Measurements from ENCODE around the gene KDM4B. TPM values are rescaled to one million over a fixed set of nuclear protein-coding genes. Genes with fewer than 3 reads are reported as not detected.

KDM4B gene
- total RNA-seq, 2 donors from 2014 or later = 31.3 to 37.1 TPM

DNA sequence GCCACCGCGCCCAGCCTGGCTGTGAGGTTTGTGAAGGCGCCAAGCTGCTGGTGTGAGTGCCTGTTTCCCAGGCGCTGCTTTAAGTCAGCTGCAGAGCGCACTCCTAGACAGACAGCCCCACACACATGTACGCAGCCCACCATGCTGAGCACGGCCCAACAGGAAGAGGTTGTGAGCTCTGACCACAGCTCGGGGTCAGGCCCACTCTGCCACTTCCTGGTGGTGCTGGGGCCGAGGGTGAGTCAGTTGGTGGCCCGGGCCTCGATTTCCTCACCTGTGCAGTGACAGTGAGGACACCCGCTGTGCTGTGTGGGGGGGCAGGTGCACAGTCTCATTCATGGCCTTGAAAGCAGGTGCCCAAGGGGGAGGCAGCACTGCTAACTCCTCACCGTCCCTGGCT, 106.7 kb downstream of the KDM4B start:
- H3K9me3 Mint-ChIP-seq = no peaks in the 10 kb centered on the region
- H3K4me1 Mint-ChIP-seq (ENCODE audit: low read depth) = peaks cover 4% of the 10 kb centered on the region
- DNase-seq (peak; percentile 8 to 37), ATAC-seq (replicated peaks in 1 of 2) (peak; percentile 40 to 78)
- no peak overlapping the region for H3K27ac Mint-ChIP-seq
- H3K27me3 Mint-ChIP-seq (ENCODE audit: low read depth) = no peaks in the 10 kb centered on the region
- H3K4me3 Mint-ChIP-seq = no peak overlapping the region
- peaks cover 0 to under 1% of the 10 kb centered on the region in 2 donors for H3K36me3 Mint-ChIP-seq (ENCODE audit: insufficient read depth in 2 of 2)

- H3K9me3 Mint-ChIP-seq = no peaks in the 10 kb centered on the region
- no peak overlapping the region for H3K4me3 Mint-ChIP-seq
- no peak for ATAC-seq (replicated peaks in 1 of 2)
- no peak overlapping the region for H3K27ac Mint-ChIP-seq
- H3K36me3 Mint-ChIP-seq (ENCODE audit: insufficient read depth in 2 of 2) = peaks cover 0 to 2% of the 10 kb centered on the region in 2 donors
- no peak for DNase-seq
- H3K27me3 Mint-ChIP-seq (ENCODE audit: low read depth) = no peaks in the 10 kb centered on the region
- H3K4me1 Mint-ChIP-seq (ENCODE audit: low read depth) = peaks cover 4% of the 10 kb centered on the region
Measured at GRCh38 chr19:5076440-5077208, 107.7 kb downstream of the KDM4B start.

DNA sequence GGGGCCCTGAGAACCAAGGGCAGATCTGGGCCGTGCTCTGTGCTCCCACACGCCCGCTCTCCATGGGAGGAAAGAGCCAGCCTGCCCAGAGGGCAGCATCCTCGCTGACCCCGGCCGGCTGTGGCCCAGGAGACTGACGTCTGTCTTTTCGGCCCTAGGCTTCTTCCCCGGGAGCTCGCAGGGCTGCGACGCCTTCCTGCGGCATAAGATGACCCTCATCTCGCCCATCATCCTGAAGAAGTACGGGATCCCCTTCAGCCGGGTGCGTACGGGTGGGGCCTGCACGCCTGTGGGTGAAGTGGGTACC, 108.2 kb downstream of the KDM4B start:
- Mint-ChIP-seq H3K27me3 (ENCODE audit: low read depth) (no peaks in the 10 kb centered on the region), H3K36me3 (ENCODE audit: insufficient read depth in 2 of 2) (peaks cover 0 to 2% of the 10 kb centered on the region in 2 donors), H3K4me3 (no peak overlapping the region), H3K9me3 (no peaks in the 10 kb centered on the region), H3K27ac (no peak overlapping the region), H3K4me1 (ENCODE audit: low read depth) (peaks cover 4% of the 10 kb centered on the region)
- no peak for DNase-seq
- no peak for ATAC-seq (replicated peaks in 1 of 2)

- Mint-ChIP-seq H3K9me3 (no peaks in the 10 kb centered on the region), H3K27ac (no peak overlapping the region), H3K4me3 (no peak overlapping the region), H3K27me3 (ENCODE audit: low read depth) (no peaks in the 10 kb centered on the region), H3K4me1 (ENCODE audit: low read depth) (peaks cover 4% of the 10 kb centered on the region), H3K36me3 (ENCODE audit: insufficient read depth in 2 of 2) (peaks cover 0 to 2% of the 10 kb centered on the region in 2 donors)
- DNase-seq (no peak), ATAC-seq (replicated peaks in 1 of 2) (peak in 1 of 2 donors; percentile 13)
Measured at GRCh38 chr19:5078182-5078581, 109.3 kb downstream of the KDM4B start.

- peaks cover 4% of the 10 kb centered on the region for H3K4me1 Mint-ChIP-seq (ENCODE audit: low read depth)
- H3K27me3 Mint-ChIP-seq (ENCODE audit: low read depth) = no peaks in the 10 kb centered on the region
- H3K27ac Mint-ChIP-seq = no peak overlapping the region
- peaks cover 0 to 2% of the 10 kb centered on the region in 2 donors for H3K36me3 Mint-ChIP-seq (ENCODE audit: insufficient read depth in 2 of 2)
- H3K9me3 Mint-ChIP-seq = no peaks in the 10 kb centered on the region
- ATAC-seq (replicated peaks in 1 of 2) = no peak
- DNase-seq = no peak
- H3K4me3 Mint-ChIP-seq = no peak overlapping the region
Measured at GRCh38 chr19:5078666-5079065, 109.8 kb downstream of the KDM4B start.

- H3K4me1 Mint-ChIP-seq (ENCODE audit: low read depth) = no peaks in the 10 kb centered on the region
- no peak overlapping the region for H3K4me3 Mint-ChIP-seq
- H3K27me3 Mint-ChIP-seq (ENCODE audit: low read depth) = no peaks in the 10 kb centered on the region
- peaks cover 0 to 2% of the 10 kb centered on the region in 2 donors for H3K36me3 Mint-ChIP-seq (ENCODE audit: insufficient read depth in 2 of 2)
- DNase-seq (no peak), ATAC-seq (replicated peaks in 1 of 2) (no peak)
- H3K9me3 Mint-ChIP-seq = no peaks in the 10 kb centered on the region
- no peak overlapping the region for H3K27ac Mint-ChIP-seq
Measured at GRCh38 chr19:5079071-5079774, 110.3 kb downstream of the KDM4B start.

DNA sequence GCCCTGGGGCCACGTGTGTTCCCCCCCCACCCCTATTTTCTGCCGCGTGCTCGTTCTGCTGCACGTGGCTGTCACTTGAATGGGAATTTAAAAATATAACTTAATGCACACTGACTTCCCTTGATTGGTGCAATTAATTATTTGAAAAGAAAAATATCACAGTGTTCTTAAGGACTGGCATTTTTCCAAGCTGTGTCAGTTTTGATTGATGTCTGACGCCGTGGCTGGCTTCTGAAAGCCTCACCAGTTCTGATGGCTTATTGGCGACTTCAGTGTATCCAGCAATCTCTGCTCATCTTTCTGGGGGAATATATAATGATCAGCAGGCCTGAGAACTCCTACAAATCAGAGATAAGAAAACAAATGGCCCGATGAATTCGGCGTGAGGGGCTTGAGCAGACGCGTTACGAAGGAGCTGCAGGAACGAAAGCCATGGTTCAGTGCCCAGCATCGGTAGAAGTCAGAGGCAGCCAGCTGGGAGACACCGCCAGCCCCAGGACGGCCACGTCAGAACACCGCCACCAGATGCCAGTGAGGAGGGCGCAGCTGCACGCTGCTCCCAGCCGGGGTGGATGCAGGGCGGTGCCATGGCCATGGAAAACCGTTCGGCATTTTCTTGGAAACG, 111.2 kb downstream of the KDM4B start:
- no peak overlapping the region for H3K27ac Mint-ChIP-seq
- H3K4me1 Mint-ChIP-seq (ENCODE audit: low read depth) = no peaks in the 10 kb centered on the region
- ATAC-seq (replicated peaks in 1 of 2) (no peak), DNase-seq (no peak)
- H3K9me3 Mint-ChIP-seq = no peaks in the 10 kb centered on the region
- H3K36me3 Mint-ChIP-seq (ENCODE audit: insufficient read depth in 2 of 2) = peaks cover 0 to 2% of the 10 kb centered on the region in 2 donors
- H3K4me3 Mint-ChIP-seq = no peak overlapping the region
- no peaks in the 10 kb centered on the region for H3K27me3 Mint-ChIP-seq (ENCODE audit: low read depth)

- H3K27me3 Mint-ChIP-seq (ENCODE audit: low read depth) = no peaks in the 10 kb centered on the region
- no peak overlapping the region for H3K27ac Mint-ChIP-seq
- no peaks in the 10 kb centered on the region for H3K4me1 Mint-ChIP-seq (ENCODE audit: low read depth)
- no peaks in the 10 kb centered on the region for H3K9me3 Mint-ChIP-seq
- no peak for ATAC-seq (replicated peaks in 1 of 2)
- peaks cover 0 to 2% of the 10 kb centered on the region in 2 donors for H3K36me3 Mint-ChIP-seq (ENCODE audit: insufficient read depth in 2 of 2)
- no peak for DNase-seq
- no peak overlapping the region for H3K4me3 Mint-ChIP-seq
Measured at GRCh38 chr19:5080809-5081208, 111.9 kb downstream of the KDM4B start.

DNA sequence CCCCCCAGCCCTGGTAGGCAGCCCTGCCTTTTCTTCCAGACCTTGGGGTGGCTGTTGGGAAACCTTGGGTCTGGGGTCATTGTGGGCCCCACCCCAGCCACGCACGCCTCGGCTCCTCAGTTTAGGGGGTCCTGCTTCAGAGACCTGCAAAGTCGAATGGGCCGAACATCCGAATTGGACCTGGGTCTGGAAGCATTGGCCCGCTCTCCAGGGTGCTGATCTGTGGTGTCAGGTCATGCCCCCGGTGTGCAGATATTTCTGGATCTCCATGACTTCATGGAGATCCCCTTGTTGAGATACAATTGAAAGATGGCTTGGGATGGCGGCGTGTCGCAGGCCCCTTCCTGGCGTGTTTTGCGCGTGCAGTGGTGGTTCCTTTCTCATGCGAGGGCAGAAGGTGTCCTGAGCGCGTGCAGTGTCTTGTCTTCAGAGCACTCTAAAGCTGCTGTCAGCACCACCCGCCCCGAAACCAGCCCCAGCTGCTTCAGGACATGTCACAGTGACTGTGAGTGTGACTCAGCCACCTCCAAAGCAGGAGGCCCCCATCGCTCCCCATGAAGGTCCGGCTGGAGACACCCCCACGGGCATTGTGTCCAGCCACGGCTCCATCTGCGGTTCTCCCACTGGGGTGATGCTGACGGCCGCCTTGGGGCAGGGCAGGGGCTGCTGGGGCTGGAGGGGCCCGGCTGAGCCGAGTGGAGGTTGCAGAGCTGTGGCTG, 112.7 kb downstream of the KDM4B start:
- Mint-ChIP-seq H3K36me3 (ENCODE audit: insufficient read depth in 2 of 2) (peaks cover 0 to 2% of the 10 kb centered on the region in 2 donors), H3K4me3 (no peak overlapping the region), H3K9me3 (no peaks in the 10 kb centered on the region), H3K27me3 (ENCODE audit: low read depth) (no peaks in the 10 kb centered on the region), H3K27ac (no peak overlapping the region), H3K4me1 (ENCODE audit: low read depth) (no peaks in the 10 kb centered on the region)
- DNase-seq (no peak), ATAC-seq (replicated peaks in 1 of 2) (no peak)

- H3K9me3 Mint-ChIP-seq = no peaks in the 10 kb centered on the region
- H3K27ac Mint-ChIP-seq = no peak overlapping the region
- no peak for DNase-seq
- peaks cover 0 to 2% of the 10 kb centered on the region in 2 donors for H3K36me3 Mint-ChIP-seq (ENCODE audit: insufficient read depth in 2 of 2)
- H3K27me3 Mint-ChIP-seq (ENCODE audit: low read depth) = no peaks in the 10 kb centered on the region
- no peaks in the 10 kb centered on the region for H3K4me1 Mint-ChIP-seq (ENCODE audit: low read depth)
- H3K4me3 Mint-ChIP-seq = no peak overlapping the region
- ATAC-seq (replicated peaks in 1 of 2) = no peak
Measured at GRCh38 chr19:5083547-5083965, 114.6 kb downstream of the KDM4B start.

GRCh38 chr19:5085566-5085965, 116.7 kb downstream of the KDM4B start:
- no peak for ATAC-seq (replicated peaks in 1 of 2)
- Mint-ChIP-seq H3K4me1 (ENCODE audit: low read depth) (no peaks in the 10 kb centered on the region), H3K27me3 (ENCODE audit: low read depth) (no peaks in the 10 kb centered on the region), H3K9me3 (no peaks in the 10 kb centered on the region), H3K4me3 (no peak overlapping the region), H3K36me3 (ENCODE audit: insufficient read depth in 2 of 2) (peaks cover 0 to 1% of the 10 kb centered on the region in 2 donors), H3K27ac (no peak overlapping the region)
- DNase-seq = no peak

DNA sequence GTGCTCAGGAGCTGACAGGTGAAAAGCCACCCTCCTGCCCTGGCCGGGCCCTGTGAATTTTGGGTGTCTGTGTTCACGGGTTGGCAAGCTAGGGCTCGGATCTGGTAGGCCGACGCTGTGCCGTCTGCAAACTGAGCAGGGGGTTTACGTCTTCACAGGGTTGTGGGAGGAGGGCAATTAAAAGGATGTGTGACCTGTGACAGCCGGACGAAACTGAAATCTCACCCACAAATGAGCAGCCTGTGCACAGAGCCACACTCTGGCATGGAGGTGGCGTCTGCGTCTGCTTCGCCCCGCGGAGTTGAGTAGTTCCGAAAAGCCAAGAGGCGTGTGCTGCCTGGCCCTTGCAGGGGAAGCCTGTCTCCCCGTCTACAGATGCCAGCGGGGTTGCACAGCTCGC, 117.3 kb downstream of the KDM4B start:
- DNase-seq (peak in 1 of 2 donors; percentile 9), ATAC-seq (replicated peaks in 1 of 2) (peak in 1 of 2 donors; percentile 83)
- no peaks in the 10 kb centered on the region for H3K9me3 Mint-ChIP-seq
- H3K4me3 Mint-ChIP-seq = no peak overlapping the region
- no peak overlapping the region for H3K27ac Mint-ChIP-seq
- H3K36me3 Mint-ChIP-seq (ENCODE audit: insufficient read depth in 2 of 2) = no peaks in the 10 kb centered on the region
- no peaks in the 10 kb centered on the region for H3K4me1 Mint-ChIP-seq (ENCODE audit: low read depth)
- H3K27me3 Mint-ChIP-seq (ENCODE audit: low read depth) = no peaks in the 10 kb centered on the region
